Measurements from ENCODE around the gene NR6A1.

DNA sequence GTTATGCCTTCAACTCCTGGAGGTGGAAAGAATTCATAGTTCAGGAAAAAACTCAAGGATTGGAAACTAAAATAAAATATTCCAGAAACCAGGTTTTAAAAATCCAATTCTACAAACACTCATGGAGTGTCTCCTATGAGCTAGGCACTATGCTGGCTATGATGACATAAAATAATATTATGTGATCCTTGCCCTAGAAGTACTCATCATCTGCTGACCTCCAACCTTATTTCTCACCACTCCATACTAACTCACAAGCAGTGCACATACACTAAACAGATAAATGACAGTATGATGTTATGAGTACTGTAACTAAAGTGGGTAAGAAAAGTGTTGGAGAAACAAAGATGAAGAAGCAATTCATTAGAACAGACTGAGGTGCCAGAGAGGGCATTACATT, 170.7 kb downstream of the NR6A1 start:
- TF ChIP-seq CTCF (conservative IDR thresholded peaks at IDR 0.05; ENCODE audit: low read length): no peak
- no peak for TF ChIP-seq EZH2phosphoT487 (IDR thresholded peaks at IDR 0.05; ENCODE audit: borderline replicate concordance, low read depth, low read length)
